Endothelial cell of umbilical vein (primary cell): ENCODE measurements around the gene RHOF. TPM values are rescaled to one million over a fixed set of nuclear protein-coding genes. Genes with fewer than 3 reads are reported as not detected.

Experiments used
- BruUV-seq: library from RNA; stranded (reverse); fragments of 400-500 nt; replicated peaks from 2 replicates; lab custom pipeline; 2021; lab: Mats Ljungman, UMichigan
- CTCF ChIA-PET: fragments of 300-600, 350-600 bp; sonication (Branson Sonifier 250); formaldehyde crosslinking; loops from one replicate; lab custom pipeline; 2021; ENCODE audit warnings: antibody characterized with exemption, inconsistent platforms; lab: Charles Lee
- POLR2A ChIA-PET: fragments of 300-600, 350-600 bp; sonication (Branson Sonifier 250); formaldehyde crosslinking; loops from one replicate; lab custom pipeline; 2021; ENCODE audit warnings: antibody characterized with exemption, inconsistent platforms; lab: Charles Lee
- DNase-seq: peaks from one replicate; pipeline ENCODE4 v3.0.0-alpha.2; 2011; ENCODE audit warnings: low read depth, low spot score
- FAIRE-seq: peaks from 2 replicates; lab custom pipeline; 2011; peaks lifted over from hg19 to GRCh38; lab: Jason Lieb, UNC
- H2AFZ ChIP-seq: 2 replicates; pipeline ENCODE4 v1.6.0; 2012; ENCODE audit warnings: low read depth, low read length, control low read depth, inconsistent platforms
- H3K27ac ChIP-seq: 2 replicates; pipeline ENCODE4 v1.5.1; 2011; ENCODE audit warnings: low read depth, mild to moderate bottlenecking, control low read depth, low read length, moderate library complexity; ENCODE audit not compliant: insufficient read depth
- H3K27me3 ChIP-seq, 2 experiments: 2 replicates each; pipeline versions ENCODE4 v1.6.0 to v1.6.1; 2011; ENCODE audit warnings: low read length in 2 of 2, mixed read lengths in 1 of 2; ENCODE audit not compliant: control insufficient read depth in 2 of 2, insufficient read depth in 2 of 2
- H3K36me3 ChIP-seq, 2 experiments: 2 replicates in 1 of 2; 3 replicates in 1 of 2; pipeline ENCODE4 v1.5.1; 2011; ENCODE audit warnings: low read length in 2 of 2, mild to moderate bottlenecking in 1 of 2, moderate library complexity in 1 of 2; ENCODE audit not compliant: control insufficient read depth in 2 of 2, insufficient read depth in 2 of 2; ENCODE audit errors: extremely low read depth in 1 of 2
- H3K4me1 ChIP-seq: 3 replicates; pipeline ENCODE4 v1.5.1; 2011; ENCODE audit warnings: mild to moderate bottlenecking, low read length; ENCODE audit not compliant: control insufficient read depth, insufficient read depth; ENCODE audit errors: extremely low read depth
- H3K4me2 ChIP-seq: 2 replicates; pipeline ENCODE4 v1.6.1; 2011; ENCODE audit warnings: low read length, control low read depth, mixed read lengths; ENCODE audit not compliant: insufficient read depth
- H3K4me3 ChIP-seq, 3 experiments: fragments of 200-600 bp in 1 of 3; sonication (generic), shearing (Covaris generic) in 1 of 3; replicated peaks in 1 of 3; 2 replicates each; pipeline ENCODE4 v1.5.1; 2011 to 2016; ENCODE audit warnings: control low read depth in 3 of 3, low read length in 3 of 3, mild to moderate bottlenecking in 2 of 3, inconsistent platforms in 1 of 3, low read depth in 1 of 3, moderate library complexity in 1 of 3; ENCODE audit not compliant: insufficient read depth in 1 of 3
- H3K79me2 ChIP-seq: 2 replicates; pipeline ENCODE4 v1.6.0; 2012; ENCODE audit warnings: low read length, inconsistent platforms; ENCODE audit not compliant: control insufficient read depth, insufficient read depth
- H3K9ac ChIP-seq: replicated peaks from 2 replicates; pipeline ENCODE3; 2011; ENCODE audit warnings: low read length, control low read depth; ENCODE audit not compliant: insufficient read depth; ENCODE audit errors: extremely low read depth
- H3K9me1 ChIP-seq: replicated peaks from 3 replicates; pipeline ENCODE4 v1.6.0; 2011; ENCODE audit warnings: mild to moderate bottlenecking, low read length; ENCODE audit not compliant: control insufficient read depth, insufficient read depth; ENCODE audit errors: extremely low read depth
- H3K9me3 ChIP-seq: replicated peaks from 2 replicates; pipeline ENCODE4 v1.5.1; 2012; ENCODE audit warnings: low read length, inconsistent platforms; ENCODE audit not compliant: control insufficient read depth, insufficient read depth
- H4K20me1 ChIP-seq: replicated peaks from 2 replicates; pipeline ENCODE3; 2011; ENCODE audit warnings: mild to moderate bottlenecking, low read length; ENCODE audit not compliant: control insufficient read depth, insufficient read depth; ENCODE audit errors: extremely low read depth
- EZH2 ChIP-seq: IDR thresholded peaks from 2 replicates; pipeline ENCODE4 v1.6.1; 2012; ENCODE audit warnings: borderline replicate concordance, low read depth, mild to moderate bottlenecking, moderate library complexity, low read length, inconsistent platforms; ENCODE audit not compliant: severe bottlenecking
- FOS ChIP-seq: IDR thresholded peaks from 2 replicates; pipeline ENCODE4 v1.6.1; 2011; ENCODE audit warnings: mild to moderate bottlenecking, low read length, moderate library complexity, borderline replicate concordance; ENCODE audit not compliant: insufficient read depth
- JUN ChIP-seq: IDR thresholded peaks from 2 replicates; pipeline ENCODE4 v1.6.1; 2011; ENCODE audit warnings: borderline replicate concordance, low read depth; ENCODE audit not compliant: insufficient read length, insufficient read depth
- MYC ChIP-seq: IDR thresholded peaks from one replicate; pipeline ENCODE4 v1.6.1; 2011; ENCODE audit warnings: mild to moderate bottlenecking, low read depth, low read length
- POLR2A ChIP-seq: IDR thresholded peaks from 2 replicates; pipeline ENCODE4 v1.6.1; 2012; ENCODE audit warnings: low read depth, mild to moderate bottlenecking, control low read depth, low read length
- POLR2AphosphoS5 ChIP-seq: IDR thresholded peaks from 2 replicates; pipeline ENCODE4 v1.6.1; 2012; ENCODE audit warnings: low read depth, mild to moderate bottlenecking, control low read depth, low read length, moderate library complexity; ENCODE audit not compliant: insufficient read depth
- dilution Hi-C: fragments of 300-500 bp; cut with MboI; formaldehyde crosslinking; loops from one replicate; pipeline ENCODE4 v1.15.0; 2019; ENCODE audit warnings: low sequenced_read_pairs; ENCODE audit not compliant: extremely low pct_ligation_motif_present
- intact Hi-C: fragments of 100-400 bp; cut with micrococcal nuclease; formaldehyde crosslinking; loops from one replicate; pipeline ENCODE4 v1.10.0; 2022
- polyA plus RNA-seq, 4 experiments: library from polyadenylated mRNA; depleted of rRNA in 3 of 4; stranded (reverse) in 3 of 4; unstranded in 1 of 4; fragments of >200 nt; gene quantifications; 2 replicates each; pipeline versions ENCODE4 v1.2.1 to v1.2.3, GENCODE V29; 2011 to 2012; ENCODE audit warnings: missing spikeins in 1 of 4
- total RNA-seq: library from RNA; stranded (reverse); gene quantifications from 2 replicates; pipeline ENCODE4 v1.2.3, GENCODE V29; 2021

RHOF gene
- total and polyA plus RNA-seq, 2 donors (not counting 3 experiments of a cell fraction or from before 2014, with no cell fraction given), result 9.3 to 22.3 TPM

- Histone ChIP-seq H3K9ac (peak within 1 kb of the TSS; percentile 98), H3K79me2 (peaks cover 63% of the 10 kb centered on the region), H3K4me1 (peaks cover 29% of the 10 kb centered on the region), H3K9me3 (no peaks in the 10 kb centered on the region), H4K20me1 (no peaks in the 10 kb centered on the region), H3K4me3 (peak within 1 kb of the TSS; percentile 79 to 92 (median 81)), H3K27ac (peak within 1 kb of the TSS; percentile 93), H3K4me2 (peak within 1 kb of the TSS; percentile 87), H2AFZ (peak within 1 kb of the TSS; percentile 10), H3K36me3 (peaks cover 0 to 10% of the 10 kb centered on the region in 2 experiments), H3K27me3 (no peaks in the 10 kb centered on the region), H3K9me1 (no peaks in the 10 kb centered on the region)
- FAIRE-seq (peak; percentile 72), DNase-seq (peak; percentile 33)
- TF ChIP-seq POLR2AphosphoS5, result peak; percentile 38
- no peak for TF ChIP-seq FOS
- no peak for TF ChIP-seq JUN
- no peak for TF ChIP-seq EZH2
- peak; percentile 63 for TF ChIP-seq POLR2A
- no peak for TF ChIP-seq MYC
- intact Hi-C loops (loop anchor here (1.0 kb wide), 1 partner anchor 8 kb away; no protein-coding TSS in a partner anchor), dilution Hi-C loops (no loop called here)
- CTCF ChIA-PET, result interaction anchor here (12.7 to 12.8 kb wide), 2 partner anchors 4 to 6 kb away, joined by 774 read pairs; partner anchors contain the start of genes RHOF and SETD1B
- POLR2A ChIA-PET, result interaction anchor here (0.6 to 3.3 kb wide), 4 partner anchors 8 to 73 kb away, joined by 3 to 20 read pairs (median 6); partner anchors contain the start of gene RHOF
- BruUV-seq, result no TSS peak
Measured at GRCh38 chr12:121803861-121804416, 10.5 kb upstream of the RHOF start, which contains the start of gene SETD1B. TSS of gene SETD1B (plus strand) at chr12:121804009. CDS start at chr12:121804738, 729 bp downstream.
